DND-41 (cell line): ENCODE measurements around the gene GJA5.

Source experiments
- CTCF ChIP-seq: IDR thresholded peaks from 2 replicates; pipeline ENCODE4 v1.5.1; 2012; ENCODE audit warnings: borderline replicate concordance, low read length, moderate library complexity, mild to moderate bottlenecking; ENCODE audit not compliant: poor library complexity, severe bottlenecking; ENCODE audit errors: extremely low read depth
- EZH2 ChIP-seq: IDR thresholded peaks from 3 replicates; pipeline ENCODE4 v1.6.1; 2012; ENCODE audit warnings: borderline replicate concordance, low read depth, mild to moderate bottlenecking, moderate library complexity, low read length, inconsistent platforms; ENCODE audit not compliant: severe bottlenecking

DNA sequence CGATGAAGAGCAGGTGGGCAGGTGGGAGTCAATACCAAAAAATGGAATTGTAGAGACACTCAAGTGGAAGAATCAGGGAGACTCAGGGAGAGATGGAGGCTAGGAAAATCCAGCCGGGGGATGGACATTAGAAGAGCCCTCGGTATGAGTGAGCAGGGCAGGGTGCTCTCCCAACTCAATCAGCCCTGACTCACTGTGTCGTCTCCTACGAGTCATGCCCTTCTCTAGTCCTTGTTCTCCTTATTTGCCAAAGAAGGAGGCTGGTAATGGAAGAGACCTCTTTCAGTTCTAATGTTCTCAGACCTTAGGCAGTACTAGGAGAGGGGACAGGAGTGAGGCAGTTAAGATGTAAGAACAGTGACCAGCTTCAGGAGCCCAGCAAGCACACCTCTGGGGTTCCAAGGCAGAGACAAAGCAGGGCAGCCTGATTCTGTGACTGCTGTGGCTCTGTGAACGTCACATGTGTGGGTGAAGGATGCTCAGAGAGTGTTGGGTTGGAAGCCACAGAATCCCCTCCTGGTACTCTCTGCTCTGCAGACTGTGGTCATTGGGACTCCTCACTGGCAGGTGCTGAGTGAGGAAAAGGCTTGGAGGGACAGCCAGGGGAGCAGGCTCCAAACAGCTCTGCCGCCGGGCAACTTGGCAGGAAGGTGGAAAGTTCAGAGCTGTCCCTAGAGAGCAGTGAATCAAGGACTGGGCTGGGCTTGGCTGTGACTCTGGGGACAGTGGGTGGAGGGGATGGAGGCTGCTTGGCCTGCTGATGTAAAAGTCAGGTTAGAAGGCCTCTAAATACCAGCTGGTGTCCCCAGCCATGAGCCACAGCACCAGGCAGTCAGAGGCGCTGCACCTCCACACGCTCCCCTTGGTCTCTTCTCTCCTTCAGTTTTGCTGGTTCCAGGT, 11.1 kb upstream of the GJA5 start:
- TF ChIP-seq CTCF, result no peak
- TF ChIP-seq EZH2, result no peak
